Measurements from ENCODE around the gene INSC.

Gene INSC

DNA sequence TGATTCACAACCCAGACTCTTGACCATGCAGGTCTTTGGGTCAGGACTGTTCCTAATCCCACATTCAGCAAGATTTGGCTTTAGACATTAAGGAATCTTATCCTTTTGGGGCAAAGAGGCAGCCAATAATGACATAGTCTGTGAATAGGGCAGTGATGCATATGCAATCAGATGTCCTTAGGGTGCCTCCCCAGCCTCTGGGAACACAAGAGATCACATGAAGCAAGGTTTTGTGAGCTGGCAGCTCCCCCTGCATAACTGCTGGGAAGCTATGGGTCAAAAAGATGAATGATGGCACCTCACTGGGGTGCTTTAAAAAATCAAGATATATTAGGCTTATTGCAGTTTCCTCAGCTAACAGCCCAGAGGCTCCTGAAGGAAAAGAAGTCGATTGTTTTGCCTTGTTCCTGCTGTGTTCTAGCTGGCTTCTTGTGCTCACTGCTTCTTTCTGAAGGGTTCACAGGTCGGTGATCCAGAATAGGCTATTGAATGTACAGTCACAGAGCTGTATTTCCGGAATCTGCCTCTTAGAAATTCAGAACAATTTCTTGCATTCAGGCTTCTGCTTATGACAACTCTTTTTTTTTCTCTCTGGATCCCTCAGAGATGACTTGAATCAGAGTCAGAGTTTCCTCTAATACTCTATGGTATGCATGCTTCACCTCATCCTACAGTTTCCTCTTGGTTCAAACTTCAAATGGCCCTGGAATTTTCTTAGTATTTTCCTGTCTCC lies 31.7 kb downstream of the INSC start:
- Histone ChIP-seq H3K27me3 (ENCODE audit: low read depth) (no peaks in the 10 kb centered on the region), H3K36me3 (replicated peaks) (no peaks in the 10 kb centered on the region), H3K4me3 (no peak overlapping the region), H3K9me3 (no peaks in the 10 kb centered on the region), H3K4me1 (no peaks in the 10 kb centered on the region)
- DNase-seq (ENCODE audit: low spot score in 2 of 2) = no peak
- in situ Hi-C loops (cut with MboI; ENCODE audit: low sequenced_read_pairs) = no loop called here

DNA sequence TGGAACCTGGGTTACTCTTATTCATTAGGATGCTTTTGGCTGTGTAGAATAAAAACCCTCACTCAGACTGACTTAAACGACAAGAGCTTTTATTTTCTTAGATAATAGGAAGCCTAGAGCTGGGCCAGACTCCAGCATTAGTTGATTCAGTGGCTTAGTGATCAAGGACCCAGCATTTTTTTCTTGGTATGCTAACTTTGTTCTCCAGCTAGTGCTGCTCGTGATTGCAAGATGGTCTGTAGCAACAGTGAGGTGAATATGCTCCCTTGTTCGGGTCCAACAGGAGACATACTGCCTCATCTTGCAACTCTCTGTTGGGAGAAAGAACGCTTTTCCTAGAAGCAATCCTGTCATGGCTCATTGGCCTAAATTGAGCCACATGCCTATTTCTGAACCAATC lies 33.4 kb downstream of the INSC start:
- no peaks in the 10 kb centered on the region for H3K27me3 ChIP-seq (ENCODE audit: low read depth)
- in situ Hi-C loops (cut with MboI; ENCODE audit: low sequenced_read_pairs) = no loop called here
- no peaks in the 10 kb centered on the region for H3K36me3 ChIP-seq (replicated peaks)
- H3K4me3 ChIP-seq = no peak overlapping the region
- H3K4me1 ChIP-seq = no peaks in the 10 kb centered on the region
- DNase-seq (ENCODE audit: low spot score in 2 of 2) = no peak
- no peaks in the 10 kb centered on the region for H3K9me3 ChIP-seq

- in situ Hi-C loops (cut with MboI; ENCODE audit: low sequenced_read_pairs) = no loop called here
- Histone ChIP-seq H3K4me1 (no peaks in the 10 kb centered on the region), H3K9me3 (no peaks in the 10 kb centered on the region), H3K27me3 (ENCODE audit: low read depth) (no peaks in the 10 kb centered on the region), H3K36me3 (replicated peaks) (no peaks in the 10 kb centered on the region), H3K4me3 (no peak overlapping the region)
- no peak for DNase-seq (ENCODE audit: low spot score in 2 of 2)
Observed at GRCh38 chr11:15149050-15149449, 34.3 kb downstream of the INSC start.

DNA sequence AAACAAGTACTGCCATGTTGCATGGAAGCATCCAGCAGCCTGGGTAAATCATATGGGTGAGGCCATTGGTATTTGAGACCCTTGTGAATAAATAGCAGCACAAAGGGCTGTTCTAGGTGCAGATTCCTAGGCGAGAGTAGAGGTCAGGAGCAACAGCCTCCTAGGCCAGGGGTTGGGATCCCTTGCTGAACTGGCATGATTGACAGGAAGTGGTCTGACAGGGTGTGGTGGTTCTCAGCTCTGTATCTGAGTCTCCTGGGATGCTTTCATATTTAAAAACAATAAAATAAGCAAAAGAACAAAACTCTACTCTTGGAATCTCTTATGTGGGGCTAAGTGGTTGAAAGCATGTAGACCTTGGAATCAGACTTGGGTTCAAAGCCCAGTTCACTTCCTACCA lies 35.8 kb downstream of the INSC start:
- no peaks in the 10 kb centered on the region for H3K4me1 ChIP-seq
- no peak overlapping the region for H3K4me3 ChIP-seq
- no peaks in the 10 kb centered on the region for H3K27me3 ChIP-seq (ENCODE audit: low read depth)
- in situ Hi-C loops (cut with MboI; ENCODE audit: low sequenced_read_pairs) = no loop called here
- H3K36me3 ChIP-seq (replicated peaks) = no peaks in the 10 kb centered on the region
- no peaks in the 10 kb centered on the region for H3K9me3 ChIP-seq
- no peak for DNase-seq (ENCODE audit: low spot score in 2 of 2)

- H3K9me3 ChIP-seq = no peaks in the 10 kb centered on the region
- no peak overlapping the region for H3K4me3 ChIP-seq
- H3K27me3 ChIP-seq (ENCODE audit: low read depth) = no peaks in the 10 kb centered on the region
- in situ Hi-C loops (cut with MboI; ENCODE audit: low sequenced_read_pairs) = no loop called here
- DNase-seq (ENCODE audit: low spot score in 2 of 2) = no peak
- no peaks in the 10 kb centered on the region for H3K4me1 ChIP-seq
- no peaks in the 10 kb centered on the region for H3K36me3 ChIP-seq (replicated peaks)
Observed at GRCh38 chr11:15153231-15153630, 38.5 kb downstream of the INSC start.

DNA sequence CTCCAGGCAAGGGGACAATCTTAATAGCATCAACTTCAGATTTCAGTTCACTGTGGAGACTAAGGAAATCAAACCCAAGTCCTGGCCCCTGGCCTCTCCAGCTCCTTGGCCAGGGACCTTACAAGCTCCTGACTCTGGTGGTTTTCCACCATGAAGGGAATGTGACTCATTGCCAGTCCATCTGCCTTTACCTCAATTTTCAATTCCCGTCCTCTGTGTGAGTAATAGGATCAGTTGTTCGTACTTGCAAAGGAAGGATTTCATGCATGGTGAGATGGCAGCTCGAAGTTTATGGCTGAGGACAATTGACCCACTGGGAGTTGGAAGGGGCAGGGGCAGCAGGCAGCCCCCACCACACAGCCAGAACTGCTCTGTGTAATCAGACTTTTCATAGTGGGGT lies 42.5 kb downstream of the INSC start:
- DNase-seq (ENCODE audit: low spot score in 2 of 2) = no peak
- Histone ChIP-seq H3K4me3 (no peak overlapping the region), H3K4me1 (no peaks in the 10 kb centered on the region), H3K36me3 (replicated peaks) (no peaks in the 10 kb centered on the region), H3K27me3 (ENCODE audit: low read depth) (no peaks in the 10 kb centered on the region), H3K9me3 (no peaks in the 10 kb centered on the region)
- in situ Hi-C loops (cut with MboI; ENCODE audit: low sequenced_read_pairs) = no loop called here

- Histone ChIP-seq H3K4me1 (no peaks in the 10 kb centered on the region), H3K27me3 (ENCODE audit: low read depth) (no peaks in the 10 kb centered on the region), H3K4me3 (no peak overlapping the region), H3K36me3 (replicated peaks) (no peaks in the 10 kb centered on the region), H3K9me3 (no peaks in the 10 kb centered on the region)
- DNase-seq (ENCODE audit: low spot score in 2 of 2) = no peak
- in situ Hi-C loops (cut with MboI; ENCODE audit: low sequenced_read_pairs) = no loop called here
Observed at GRCh38 chr11:15157606-15158137, 42.9 kb downstream of the INSC start.

DNA sequence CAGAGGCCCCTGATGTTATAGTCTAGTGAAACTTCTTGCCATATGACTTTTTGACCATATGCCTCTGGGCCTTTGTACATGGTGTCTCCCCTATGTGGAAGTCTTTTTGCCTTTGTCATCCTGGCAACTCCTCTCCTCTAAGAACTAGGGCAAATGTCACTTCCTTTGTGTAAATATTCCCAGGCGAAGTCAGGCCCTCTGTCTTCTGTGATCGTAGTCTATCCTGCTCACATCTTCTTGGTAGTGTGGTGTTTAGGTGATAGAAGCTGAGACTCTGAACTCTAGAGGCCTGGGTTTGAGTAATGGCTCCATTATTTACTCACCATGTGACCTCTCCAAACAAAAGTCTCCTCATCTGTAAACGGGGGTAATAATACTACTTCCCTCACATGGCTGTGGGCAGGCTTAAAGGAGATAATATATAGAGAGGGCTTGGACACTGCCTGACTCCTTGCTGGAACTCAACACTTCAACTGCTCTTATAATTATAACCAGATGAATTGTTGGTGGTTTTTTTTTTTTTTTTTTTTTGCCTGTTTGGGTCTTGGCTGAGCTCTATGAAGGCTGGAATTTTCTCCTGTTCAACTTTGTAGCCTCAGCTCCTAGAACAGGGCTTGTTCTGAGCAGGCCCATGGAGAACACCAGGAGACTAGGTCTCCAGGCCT lies 43.8 kb downstream of the INSC start:
- DNase-seq (ENCODE audit: low spot score in 2 of 2) = no peak

DNA sequence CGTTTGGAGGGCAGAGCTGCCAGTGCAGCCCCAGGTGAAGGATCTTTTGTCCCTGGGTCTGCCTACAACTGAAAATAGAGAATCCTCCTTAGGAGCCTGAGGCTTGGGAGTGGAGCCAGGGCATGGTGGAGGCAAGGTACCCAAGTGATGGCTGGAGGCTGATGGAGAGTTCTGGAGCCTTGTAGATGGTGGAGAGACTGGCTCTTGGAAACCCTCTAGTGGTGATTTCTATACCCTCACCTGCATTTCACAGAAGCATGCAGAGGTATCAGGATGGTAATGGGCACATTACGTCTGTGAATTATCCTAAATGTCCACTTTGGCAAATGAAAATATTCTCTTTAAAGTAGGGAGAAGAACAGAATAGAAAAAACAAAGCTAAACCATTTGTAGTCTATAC lies 44.4 kb downstream of the INSC start:
- in situ Hi-C loops (cut with MboI; ENCODE audit: low sequenced_read_pairs) = no loop called here
- DNase-seq (ENCODE audit: low spot score in 2 of 2) = no peak
- H3K9me3 ChIP-seq = no peaks in the 10 kb centered on the region
- no peaks in the 10 kb centered on the region for H3K4me1 ChIP-seq
- no peaks in the 10 kb centered on the region for H3K27me3 ChIP-seq (ENCODE audit: low read depth)
- H3K36me3 ChIP-seq (replicated peaks) = no peaks in the 10 kb centered on the region
- no peak overlapping the region for H3K4me3 ChIP-seq

More for the DNA sequence above, 43.8 kb downstream of the INSC start:
- no peaks in the 10 kb centered on the region for H3K36me3 ChIP-seq (replicated peaks)
- H3K4me3 ChIP-seq = no peak overlapping the region
- no peaks in the 10 kb centered on the region for H3K9me3 ChIP-seq
- in situ Hi-C loops (cut with MboI; ENCODE audit: low sequenced_read_pairs) = no loop called here
- no peaks in the 10 kb centered on the region for H3K4me1 ChIP-seq
- no peaks in the 10 kb centered on the region for H3K27me3 ChIP-seq (ENCODE audit: low read depth)

DNA sequence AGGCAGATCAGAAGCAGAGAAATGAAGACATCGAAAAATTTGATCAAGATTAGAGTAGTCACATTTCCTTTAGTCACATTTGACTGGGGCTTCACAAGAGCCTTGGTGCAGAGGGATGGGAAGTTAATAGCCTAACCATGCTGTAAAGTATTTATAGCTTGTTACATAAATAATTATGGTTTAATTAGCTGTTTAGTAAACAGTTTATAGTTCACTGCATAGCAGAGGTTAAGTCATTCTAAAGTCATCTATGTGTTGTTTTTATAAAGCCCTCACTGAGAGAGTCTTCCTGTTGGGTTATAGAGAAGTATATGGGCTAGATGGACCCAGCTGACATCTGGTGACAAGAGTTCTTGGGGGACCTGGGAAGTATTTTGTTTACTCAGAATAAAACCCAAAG lies 47.1 kb downstream of the INSC start:
- Histone ChIP-seq H3K4me3 (no peak overlapping the region), H3K27me3 (ENCODE audit: low read depth) (no peaks in the 10 kb centered on the region), H3K4me1 (no peaks in the 10 kb centered on the region), H3K36me3 (replicated peaks) (no peaks in the 10 kb centered on the region), H3K9me3 (no peaks in the 10 kb centered on the region)
- in situ Hi-C loops (cut with MboI; ENCODE audit: low sequenced_read_pairs) = no loop called here
- no peak for DNase-seq (ENCODE audit: low spot score in 2 of 2)

DNA sequence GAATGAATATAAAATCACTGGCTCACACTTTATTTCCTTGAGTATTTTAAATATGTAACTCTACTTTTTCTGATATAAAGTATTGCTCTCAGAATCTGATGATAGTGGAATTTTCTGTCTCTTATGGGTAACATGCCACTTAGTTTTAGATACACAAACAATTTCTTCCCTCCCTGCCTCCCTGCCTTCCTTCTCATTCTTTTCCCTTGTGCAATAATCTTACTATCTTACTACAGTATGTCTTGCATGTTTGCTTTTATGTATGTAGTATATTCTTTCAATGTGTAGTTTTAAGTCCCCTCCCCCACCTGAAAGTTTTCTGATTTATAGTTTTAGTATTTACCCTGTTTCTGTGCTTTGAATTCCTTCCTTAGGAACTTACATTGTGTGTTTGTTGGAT lies 48.4 kb downstream of the INSC start:
- no peaks in the 10 kb centered on the region for H3K4me1 ChIP-seq

GRCh38 chr11:15166204-15166603 lies 51.5 kb downstream of the INSC start:
- Histone ChIP-seq H3K4me1 (no peaks in the 10 kb centered on the region), H3K4me3 (no peak overlapping the region), H3K36me3 (replicated peaks) (no peaks in the 10 kb centered on the region), H3K27me3 (ENCODE audit: low read depth) (no peaks in the 10 kb centered on the region), H3K9me3 (no peaks in the 10 kb centered on the region)
- in situ Hi-C loops (cut with MboI; ENCODE audit: low sequenced_read_pairs) = no loop called here
- no peak for DNase-seq (ENCODE audit: low spot score in 2 of 2)

More for the DNA sequence above, 48.4 kb downstream of the INSC start:
- H3K27me3 ChIP-seq (ENCODE audit: low read depth) = no peaks in the 10 kb centered on the region
- in situ Hi-C loops (cut with MboI; ENCODE audit: low sequenced_read_pairs) = no loop called here
- H3K4me3 ChIP-seq = no peak overlapping the region
- DNase-seq (ENCODE audit: low spot score in 2 of 2) = no peak
- no peaks in the 10 kb centered on the region for H3K36me3 ChIP-seq (replicated peaks)
- no peaks in the 10 kb centered on the region for H3K9me3 ChIP-seq

DNA sequence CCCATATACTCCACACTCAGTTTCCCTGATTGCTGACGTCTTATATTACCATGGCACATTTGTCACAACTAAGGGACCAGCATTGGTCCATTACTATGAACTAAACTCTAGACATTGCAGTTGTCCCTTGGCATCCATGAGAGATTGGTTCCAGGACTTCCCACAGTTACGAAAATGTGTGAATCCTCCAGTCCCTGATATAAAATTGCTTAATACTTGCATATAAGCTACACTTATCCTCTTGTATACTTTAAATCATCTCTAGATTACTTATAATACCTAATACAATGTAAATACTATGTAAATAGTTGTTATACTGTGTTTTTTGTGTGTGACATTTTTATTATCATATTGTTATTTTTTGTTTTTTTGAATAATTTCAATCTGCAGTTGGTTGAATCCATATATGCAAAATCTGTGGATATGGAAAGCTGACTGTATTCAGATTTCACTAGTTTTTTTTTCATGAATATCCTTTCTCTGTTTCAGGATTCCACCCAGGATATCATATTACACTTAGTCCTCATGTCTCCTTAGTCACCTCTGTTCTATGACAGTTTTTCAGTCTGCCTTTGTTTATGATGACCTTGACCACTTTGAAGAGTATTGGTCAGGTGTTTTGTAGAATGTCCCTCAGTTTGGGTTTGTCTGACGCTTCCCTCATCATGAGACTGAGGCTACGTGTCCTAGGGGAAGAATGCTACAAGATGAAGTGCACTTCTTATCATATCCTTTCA lies 55.3 kb downstream of the INSC start:
- in situ Hi-C loops (cut with MboI; ENCODE audit: low sequenced_read_pairs) = no loop called here
- Histone ChIP-seq H3K4me1 (no peaks in the 10 kb centered on the region), H3K9me3 (no peaks in the 10 kb centered on the region), H3K36me3 (replicated peaks) (no peaks in the 10 kb centered on the region), H3K27me3 (ENCODE audit: low read depth) (no peaks in the 10 kb centered on the region), H3K4me3 (no peak overlapping the region)
- no peak for DNase-seq (ENCODE audit: low spot score in 2 of 2)

DNA sequence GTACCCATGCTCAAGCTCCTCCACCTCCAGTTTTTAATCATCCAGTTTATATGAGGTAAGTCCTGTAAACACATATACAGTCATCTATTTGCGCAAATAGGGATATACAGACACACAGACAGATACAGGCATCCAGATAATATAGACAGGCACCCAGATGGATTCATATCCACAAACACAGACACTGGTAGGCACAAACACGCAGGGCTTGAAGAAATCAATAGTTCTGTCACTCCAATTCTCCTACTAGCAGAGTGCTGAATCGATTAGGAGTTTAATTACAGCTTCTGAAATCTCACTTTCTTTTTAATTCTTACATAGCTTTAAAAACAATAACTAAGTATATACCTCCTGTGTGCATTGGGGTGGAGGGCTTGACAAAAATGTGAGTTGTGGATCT lies 56.0 kb downstream of the INSC start:
- no peaks in the 10 kb centered on the region for H3K27me3 ChIP-seq (ENCODE audit: low read depth)
- no peak overlapping the region for H3K4me3 ChIP-seq
- no peaks in the 10 kb centered on the region for H3K36me3 ChIP-seq (replicated peaks)
- no peaks in the 10 kb centered on the region for H3K4me1 ChIP-seq
- no peaks in the 10 kb centered on the region for H3K9me3 ChIP-seq
- in situ Hi-C loops (cut with MboI; ENCODE audit: low sequenced_read_pairs) = no loop called here
- no peak for DNase-seq (ENCODE audit: low spot score in 2 of 2)

Data from HAP-1 (cell line).